Subcutaneous adipose tissue (tissue), 4 donors: Measurements from ENCODE around the gene CRIM1. TPM values are rescaled to one million over a fixed set of nuclear protein-coding genes. Genes with fewer than 3 reads are reported as not detected.

Source experiments
- total RNA-seq, 4 donors: library from RNA; depleted of rRNA; stranded (reverse); fragments of >200 nt; gene quantifications; one replicate each; pipeline ENCODE4 v1.1.0, GENCODE V29; 2016
- TF ChIP-seq, protein P1 (sequence below): fragments of 450-650 bp; IDR thresholded peaks from one replicate; pipeline ENCODE4 v1.5.1; 2016; ENCODE audit warnings: low read depth, mild to moderate bottlenecking, control low read depth, antibody characterized with exemption, moderate library complexity

The CRIM1 gene
- total RNA-seq, 4 donors from 2014 or later: 153 to 269 (median 233) TPM

DNA sequence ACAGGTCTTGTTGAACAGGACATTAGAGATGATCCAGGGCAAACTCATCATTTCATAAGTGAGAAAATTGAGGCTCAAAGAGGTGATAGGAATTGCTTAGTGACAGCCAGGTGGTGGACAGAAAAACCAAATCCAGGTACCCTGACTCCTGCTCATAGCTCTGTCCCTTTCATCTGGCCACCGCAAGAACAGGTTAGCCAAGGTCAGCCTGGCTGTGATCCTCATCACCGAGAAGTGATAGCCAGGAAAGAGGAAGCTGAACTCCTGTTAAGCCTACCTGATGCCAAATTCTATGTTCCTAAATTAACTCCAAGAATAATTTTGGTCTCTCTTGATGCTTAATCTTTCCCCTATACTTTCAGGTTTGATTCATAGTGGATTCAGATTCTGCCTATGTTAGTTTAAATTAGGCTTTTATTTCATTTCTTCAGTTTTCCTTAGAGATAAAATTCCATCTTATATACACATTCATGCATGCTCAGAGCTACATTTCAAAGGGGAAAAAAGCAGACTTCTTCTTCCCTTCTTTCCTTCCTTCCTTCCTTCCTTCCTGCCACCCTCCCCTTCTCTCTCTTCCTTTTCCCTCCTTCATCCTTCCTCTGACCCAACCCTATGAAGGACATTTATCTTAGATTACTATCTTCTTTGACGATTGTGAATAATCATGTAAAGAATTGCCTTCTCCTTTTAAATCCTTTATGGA is 17.3 kb upstream of the CRIM1 start:
- TF ChIP-seq, protein P1, sequence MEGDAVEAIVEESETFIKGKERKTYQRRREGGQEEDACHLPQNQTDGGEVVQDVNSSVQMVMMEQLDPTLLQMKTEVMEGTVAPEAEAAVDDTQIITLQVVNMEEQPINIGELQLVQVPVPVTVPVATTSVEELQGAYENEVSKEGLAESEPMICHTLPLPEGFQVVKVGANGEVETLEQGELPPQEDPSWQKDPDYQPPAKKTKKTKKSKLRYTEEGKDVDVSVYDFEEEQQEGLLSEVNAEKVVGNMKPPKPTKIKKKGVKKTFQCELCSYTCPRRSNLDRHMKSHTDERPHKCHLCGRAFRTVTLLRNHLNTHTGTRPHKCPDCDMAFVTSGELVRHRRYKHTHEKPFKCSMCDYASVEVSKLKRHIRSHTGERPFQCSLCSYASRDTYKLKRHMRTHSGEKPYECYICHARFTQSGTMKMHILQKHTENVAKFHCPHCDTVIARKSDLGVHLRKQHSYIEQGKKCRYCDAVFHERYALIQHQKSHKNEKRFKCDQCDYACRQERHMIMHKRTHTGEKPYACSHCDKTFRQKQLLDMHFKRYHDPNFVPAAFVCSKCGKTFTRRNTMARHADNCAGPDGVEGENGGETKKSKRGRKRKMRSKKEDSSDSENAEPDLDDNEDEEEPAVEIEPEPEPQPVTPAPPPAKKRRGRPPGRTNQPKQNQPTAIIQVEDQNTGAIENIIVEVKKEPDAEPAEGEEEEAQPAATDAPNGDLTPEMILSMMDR: no peak

DNA sequence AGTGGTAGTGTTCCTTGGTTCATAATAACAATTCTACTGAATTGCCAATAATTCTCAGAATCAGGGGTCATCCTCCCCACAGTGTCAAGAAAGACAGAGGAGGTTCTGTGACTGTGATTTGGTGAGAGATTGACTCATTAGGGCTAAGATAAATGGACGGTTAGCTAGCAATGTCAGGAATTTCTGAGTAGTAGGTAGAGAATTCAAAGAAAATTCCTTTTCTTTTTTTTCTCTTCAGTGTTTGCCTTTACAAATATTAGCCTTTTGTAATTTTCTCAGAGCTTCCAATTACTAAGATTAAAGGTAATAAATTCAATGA is 16.8 kb upstream of the CRIM1 start:
- TF ChIP-seq, protein P1: no peak

DNA sequence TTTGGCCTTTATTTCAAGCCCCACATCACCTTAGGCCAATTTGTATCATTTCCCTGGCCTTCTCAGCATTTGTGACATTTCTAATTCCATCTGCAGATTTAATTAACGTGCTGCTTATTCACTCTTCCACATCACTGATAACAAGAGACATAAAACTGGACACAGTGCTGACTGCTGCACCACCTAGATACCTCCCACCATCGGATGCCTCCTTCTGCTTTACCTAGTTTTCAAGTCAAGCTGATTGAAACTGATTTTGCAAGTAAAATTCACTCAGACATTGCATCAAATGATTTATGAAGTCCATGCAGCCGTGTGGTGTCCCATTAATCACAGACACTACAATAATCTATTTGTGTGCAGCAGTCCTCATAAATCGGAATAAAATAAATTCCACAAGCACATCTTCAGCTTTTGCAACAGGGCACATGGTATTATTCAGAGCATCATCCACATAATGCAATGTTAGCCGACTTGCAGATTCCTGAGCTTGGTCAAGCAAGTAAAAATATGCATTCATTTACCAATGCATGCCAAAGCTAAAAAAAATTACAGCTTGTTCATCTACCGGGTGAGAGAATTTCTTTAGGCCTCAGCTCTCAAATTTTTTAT is 15.9 kb upstream of the CRIM1 start:
- TF ChIP-seq, protein P1: no peak

DNA sequence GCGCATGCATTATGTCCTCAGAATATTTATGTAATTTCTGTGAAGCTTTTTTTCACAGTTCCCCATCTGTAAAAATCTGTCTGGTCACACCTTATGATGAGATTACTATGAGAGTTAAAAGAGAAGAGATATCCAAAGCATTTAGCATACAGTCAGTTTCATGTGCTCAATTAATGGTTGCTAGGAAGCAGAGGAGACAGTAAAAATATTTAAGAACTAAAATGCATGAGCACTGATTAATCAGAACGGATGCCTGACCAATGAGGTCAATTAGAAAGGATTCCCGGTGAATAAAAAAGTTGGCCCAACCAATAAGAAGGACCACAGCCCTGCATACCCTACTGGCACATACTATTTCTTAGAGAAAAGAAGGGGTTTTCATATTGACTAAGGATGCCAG is 12.0 kb upstream of the CRIM1 start:
- TF ChIP-seq, protein P1: no peak

DNA sequence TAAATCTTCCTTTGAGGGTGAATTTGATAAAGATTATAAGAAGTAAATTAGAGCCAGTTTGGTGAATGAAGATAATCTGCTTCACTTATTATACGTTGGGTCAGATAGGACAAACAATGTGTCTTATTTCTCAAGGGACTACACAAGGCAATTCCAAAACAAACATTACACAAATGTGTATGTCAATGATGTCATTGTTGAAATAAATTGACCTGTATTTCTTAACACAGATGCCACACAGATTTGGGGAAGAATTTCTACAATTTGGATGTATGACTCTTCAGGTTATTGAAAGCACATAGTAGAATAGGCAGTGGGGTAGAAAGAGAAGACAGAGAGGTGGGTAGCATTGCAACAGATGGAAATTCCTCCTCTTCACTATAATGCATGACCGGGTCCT is 6.9 kb upstream of the CRIM1 start:
- TF ChIP-seq, protein P1: no peak

DNA sequence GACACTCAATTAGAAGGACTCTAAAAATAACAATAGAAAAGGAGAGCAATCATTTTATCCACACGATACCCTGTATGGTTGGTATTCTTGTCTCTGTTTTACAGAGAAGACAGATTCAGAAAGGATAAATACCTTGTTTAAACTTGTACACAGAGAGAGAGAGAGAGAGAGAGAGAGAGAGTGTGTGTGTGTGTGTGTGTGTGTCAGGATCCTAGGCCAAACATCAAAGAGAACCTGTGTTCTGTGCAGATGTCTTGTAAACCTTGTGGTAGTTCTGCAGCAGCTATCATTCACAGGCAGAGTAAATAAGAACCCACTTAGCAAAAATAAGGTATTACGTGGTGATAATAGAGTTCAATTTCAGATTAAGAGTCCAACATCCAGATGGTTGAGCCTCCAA is 4.3 kb upstream of the CRIM1 start:
- TF ChIP-seq, protein P1: no peak

DNA sequence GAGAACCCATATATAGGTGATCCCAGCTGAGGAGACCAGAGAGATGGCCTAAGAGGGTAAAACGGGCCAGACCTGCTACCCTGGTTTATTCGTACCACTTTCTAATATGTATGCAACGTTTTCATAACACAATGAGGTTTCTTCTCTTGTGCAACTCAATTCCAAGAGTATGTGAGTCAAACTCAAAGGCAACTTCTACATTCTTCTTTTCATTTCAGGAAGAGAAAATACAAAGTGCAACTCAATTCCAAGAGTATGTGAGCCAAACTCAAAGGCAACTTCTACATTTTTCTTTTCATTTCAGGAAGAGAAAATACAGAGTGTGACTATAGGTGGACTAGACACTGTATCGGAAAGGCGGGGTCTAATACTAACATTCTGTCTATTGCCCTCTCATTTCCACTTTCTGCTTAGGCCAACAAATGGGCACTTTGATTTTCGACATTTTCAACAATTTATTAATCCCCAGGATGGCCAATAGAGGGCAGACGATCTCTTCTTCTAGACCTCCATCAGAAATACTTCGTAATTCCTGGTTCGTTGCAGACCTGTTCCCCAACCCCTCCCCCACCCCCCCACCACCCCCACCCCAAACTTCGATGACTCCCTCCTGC is 3.7 kb upstream of the CRIM1 start:
- TF ChIP-seq, protein P1: no peak
